Measurements from ENCODE around the gene LTBP1.

Gene LTBP1

DNA sequence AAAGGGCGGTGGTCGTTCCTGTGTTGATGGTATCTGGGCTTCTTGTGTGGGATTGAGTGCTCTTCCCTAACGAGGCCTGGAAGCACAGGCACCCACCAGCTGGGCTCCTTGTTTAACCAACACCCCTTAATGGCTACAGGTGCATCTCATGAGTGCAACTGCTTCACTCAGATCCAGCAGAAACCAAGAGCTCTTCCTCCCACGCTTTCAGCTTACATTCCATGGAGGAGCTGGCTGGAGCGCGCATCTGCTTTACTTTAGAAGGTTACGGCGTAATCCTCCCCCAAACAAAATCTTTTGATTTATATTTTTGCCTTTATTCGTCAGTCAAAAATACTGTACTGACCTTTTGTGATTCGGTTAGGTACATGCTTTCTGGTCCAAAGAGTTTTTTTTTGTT is 174.7 kb downstream of the LTBP1 start:
- no peak for DNase-seq

DNA sequence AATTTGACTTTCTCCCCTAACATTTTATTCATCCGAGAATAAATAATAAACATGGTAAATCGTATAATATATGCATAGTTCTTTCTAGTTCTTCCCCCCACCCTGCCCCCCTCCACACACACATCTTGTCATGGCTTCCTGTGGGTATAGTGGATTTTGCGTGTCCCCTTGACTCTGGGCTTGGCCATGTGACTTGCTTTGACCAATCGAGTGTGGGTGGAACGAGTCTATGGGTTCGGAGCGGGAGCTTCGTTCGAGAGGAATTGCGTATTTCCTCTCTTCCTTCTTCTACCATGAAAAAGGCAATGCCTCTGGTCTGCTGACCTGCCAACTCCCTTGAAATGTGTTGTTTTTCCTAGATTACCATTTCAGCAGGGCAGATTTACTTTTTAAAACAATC is 175.2 kb downstream of the LTBP1 start:
- DNase-seq, result no peak

DNA sequence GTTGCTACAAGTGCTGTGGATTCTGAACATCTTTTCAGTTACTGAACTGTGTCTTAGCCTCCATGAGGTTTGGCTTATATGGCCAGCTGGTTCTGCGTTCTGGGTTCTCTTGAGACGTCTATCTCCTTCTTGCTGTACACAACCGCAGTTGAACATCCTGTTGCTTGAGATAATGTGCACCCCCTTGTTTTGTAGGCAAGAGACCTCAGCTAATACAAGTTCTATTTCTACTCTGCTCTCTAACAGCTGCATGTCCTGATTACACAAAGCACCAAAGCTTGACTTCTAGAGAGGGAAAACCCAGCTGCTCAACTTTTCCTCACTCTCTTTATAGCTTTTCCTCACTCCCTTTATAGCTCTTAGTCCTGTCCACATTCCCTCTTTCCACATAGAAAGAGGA is 176.0 kb downstream of the LTBP1 start:
- DNase-seq, result no peak

DNA sequence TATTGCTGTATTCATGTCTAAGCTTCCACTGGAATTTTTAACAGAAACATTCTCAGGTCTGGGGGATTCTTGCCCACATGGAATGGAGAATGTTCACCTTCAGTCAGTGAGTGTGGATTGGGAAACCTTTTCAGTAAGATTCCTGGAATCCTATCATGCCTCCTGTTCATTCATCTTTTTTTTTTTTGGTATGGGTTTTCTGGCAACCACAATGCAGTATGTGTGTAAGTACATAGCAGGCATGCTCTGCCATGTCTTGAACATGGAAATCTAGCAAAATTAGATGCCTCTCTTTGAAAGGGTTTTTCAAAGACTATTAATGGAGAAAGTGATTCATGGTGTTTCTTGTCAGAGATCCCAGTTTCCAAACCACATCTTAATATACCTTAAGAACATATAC is 176.5 kb downstream of the LTBP1 start:
- peak; percentile 64 for DNase-seq

DNA sequence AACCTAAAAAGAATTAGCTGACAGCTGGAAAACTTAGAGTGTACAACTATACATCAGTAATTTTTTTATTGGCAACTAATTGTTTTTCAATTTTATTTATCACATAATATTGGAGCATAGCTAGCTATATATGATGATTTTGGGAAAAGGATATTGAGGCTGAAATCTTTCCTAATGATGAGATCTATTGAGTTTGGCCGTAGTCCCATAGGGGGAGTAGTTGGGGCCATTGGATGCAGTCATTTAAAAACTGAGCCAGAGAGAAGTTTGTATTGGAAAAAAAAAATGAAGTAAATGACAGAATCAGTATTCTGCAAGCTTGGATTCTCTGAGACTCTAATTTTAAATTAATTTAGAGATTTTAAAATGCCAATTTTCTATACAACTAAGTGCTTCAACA is 179.8 kb downstream of the LTBP1 start:
- no peak for DNase-seq

DNA sequence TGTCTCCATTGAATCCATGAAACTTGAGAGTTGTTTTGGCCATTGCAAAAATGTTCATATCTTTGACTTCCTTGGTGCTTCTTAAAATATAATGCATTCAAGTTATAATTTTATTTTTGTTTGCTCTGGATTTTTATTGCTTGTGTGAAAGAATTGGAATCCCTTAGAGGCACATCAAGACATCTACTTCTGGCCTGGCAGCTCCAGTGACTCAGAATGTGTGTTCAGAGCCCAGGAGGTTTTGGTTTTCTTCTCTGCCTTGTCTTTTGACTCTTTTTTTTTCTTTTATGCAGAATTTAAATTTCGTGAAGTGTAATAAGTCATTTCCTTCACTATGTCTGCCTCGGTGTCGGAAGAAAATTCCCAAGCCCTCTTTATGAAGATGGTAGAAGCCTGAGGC is 180.2 kb downstream of the LTBP1 start:
- peak; percentile 75 for DNase-seq

DNA sequence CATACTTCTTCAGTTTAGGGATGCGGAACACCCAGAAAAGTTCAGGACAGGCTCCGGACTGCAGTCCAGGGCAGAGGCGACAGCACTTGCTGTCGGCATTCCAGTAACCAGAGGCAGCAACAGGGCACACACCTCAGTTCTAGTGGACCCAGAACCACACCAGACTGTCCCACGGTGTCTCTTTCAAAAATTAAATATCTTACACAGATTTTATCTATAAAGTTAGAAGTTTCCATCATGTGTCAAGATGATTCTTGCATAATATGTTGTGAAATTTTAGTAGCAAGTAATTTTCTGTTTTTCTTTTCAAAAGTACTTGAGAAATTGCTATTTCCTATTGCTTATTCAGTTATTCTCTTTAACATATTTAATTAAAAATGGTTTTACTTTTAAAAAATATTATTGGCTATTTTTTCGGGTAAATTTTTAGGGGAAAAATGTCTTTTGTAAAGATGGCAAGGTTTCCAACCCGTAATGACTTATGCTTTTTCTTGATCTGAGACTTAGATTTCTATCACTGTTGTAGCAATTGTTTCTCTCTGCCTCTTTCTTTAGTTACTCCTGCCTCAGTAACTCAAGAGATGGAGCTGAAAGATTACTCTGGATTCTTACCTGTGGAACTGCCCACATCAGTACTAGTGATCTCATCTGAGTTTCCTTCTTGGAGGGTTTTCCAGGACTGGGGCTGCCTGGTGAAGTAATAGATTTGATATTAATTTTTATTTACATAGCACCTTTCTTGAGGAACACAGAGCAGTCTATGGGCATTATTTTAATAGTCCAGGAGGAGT is 182.7 kb downstream of the LTBP1 start:
- no peak for DNase-seq

DNA sequence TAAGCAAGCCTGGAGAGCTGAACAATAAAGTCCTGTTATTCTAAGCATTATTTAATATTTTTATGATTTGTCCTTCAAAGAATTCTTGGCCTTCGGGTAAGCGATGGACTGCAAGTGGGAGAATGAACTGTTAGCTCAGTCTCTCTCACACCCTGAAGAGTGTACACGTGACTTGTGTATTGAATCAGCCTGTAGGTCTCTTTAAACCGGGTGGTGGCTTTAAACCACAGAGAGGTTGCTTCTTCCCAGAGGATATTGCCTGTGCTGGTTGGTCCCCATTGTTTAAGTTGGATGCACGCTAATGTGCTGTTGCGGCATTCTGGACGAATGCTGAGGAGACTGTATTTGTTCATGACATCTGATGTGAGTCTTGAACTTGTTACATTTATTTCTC is 183.3 kb downstream of the LTBP1 start:
- DNase-seq, result no peak

DNA sequence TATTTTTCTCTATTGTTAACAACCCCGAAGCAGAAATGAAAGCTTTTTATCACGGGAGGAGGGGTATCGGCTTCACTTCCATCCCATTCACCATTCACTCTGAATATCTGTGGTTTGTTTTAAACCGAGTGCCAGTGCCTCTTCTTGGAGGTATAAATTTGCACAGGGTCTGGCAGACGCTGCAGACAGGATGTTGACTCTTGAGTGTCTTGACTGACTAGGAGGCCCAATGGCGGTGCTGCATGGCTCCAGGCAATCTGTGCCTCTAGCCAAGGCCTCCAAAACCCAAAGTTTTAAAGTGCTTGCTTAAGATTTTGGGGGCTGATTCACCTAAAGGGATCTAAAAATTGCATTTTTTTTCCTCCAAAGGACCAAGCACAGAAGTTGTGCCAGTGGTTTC is 183.8 kb downstream of the LTBP1 start:
- DNase-seq, result no peak

DNA sequence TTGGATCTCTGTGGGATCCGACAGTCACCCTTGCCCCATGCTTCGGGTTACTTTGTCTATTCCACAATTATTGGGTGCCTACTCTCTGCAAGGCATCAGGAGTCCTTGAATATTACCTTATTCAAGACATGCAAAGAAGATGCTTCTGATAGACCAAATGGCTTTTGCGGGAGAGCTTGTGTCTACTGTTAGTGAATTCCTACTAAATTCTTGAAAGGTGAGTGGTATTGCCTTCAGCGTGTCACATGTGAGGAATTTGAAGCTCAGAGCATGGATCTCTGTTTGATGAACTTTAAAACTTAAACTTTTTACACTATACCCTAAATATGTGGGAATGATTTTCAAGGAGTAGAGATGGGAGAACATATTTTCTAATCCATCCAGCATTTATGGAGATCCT is 184.4 kb downstream of the LTBP1 start:
- peak; percentile 78 for DNase-seq

DNA sequence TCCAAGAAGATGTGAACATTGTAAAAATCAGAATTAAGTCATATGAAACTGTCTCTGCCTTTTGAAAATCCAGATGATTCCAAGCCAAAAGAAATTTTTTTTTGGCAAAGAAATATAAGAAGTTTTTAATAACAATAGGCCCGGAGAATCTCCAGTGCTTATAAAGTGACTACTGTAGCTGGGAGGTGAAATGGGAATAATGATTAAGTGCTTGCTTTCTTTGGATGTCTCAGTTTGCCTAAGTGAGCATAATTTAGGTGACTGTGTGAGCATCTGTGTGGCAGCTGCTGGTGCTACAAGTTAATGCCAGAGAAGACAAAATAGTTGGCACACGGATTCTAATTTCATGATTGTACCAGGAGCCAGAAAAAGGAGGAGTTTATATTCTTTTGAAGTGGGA is 185.0 kb downstream of the LTBP1 start:
- DNase-seq, result no peak

DNA sequence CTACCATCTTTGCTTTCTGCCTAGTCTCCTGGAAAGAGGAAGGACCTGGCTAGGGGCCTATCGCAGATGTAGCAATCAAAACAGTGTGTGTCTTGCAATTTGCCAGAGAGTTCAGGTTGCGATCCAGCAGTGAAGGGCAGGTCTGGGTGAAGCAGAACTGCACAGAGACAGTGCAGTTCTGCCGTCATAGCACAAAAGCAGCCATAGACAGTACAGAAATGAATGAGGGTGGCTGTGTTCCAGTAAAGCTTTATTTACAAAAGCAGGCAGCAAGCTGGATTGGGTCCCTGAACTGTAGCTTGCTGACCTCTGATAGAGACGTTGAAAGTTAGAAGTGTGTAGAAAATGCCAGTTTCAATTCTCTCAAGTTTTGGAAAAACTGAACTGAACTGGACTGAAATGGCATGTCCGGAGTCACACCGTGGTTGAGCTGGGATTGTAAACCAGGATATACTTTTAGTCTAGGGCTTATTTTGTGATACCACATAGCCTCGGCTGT is 186.8 kb downstream of the LTBP1 start:
- no peak for DNase-seq

DNA sequence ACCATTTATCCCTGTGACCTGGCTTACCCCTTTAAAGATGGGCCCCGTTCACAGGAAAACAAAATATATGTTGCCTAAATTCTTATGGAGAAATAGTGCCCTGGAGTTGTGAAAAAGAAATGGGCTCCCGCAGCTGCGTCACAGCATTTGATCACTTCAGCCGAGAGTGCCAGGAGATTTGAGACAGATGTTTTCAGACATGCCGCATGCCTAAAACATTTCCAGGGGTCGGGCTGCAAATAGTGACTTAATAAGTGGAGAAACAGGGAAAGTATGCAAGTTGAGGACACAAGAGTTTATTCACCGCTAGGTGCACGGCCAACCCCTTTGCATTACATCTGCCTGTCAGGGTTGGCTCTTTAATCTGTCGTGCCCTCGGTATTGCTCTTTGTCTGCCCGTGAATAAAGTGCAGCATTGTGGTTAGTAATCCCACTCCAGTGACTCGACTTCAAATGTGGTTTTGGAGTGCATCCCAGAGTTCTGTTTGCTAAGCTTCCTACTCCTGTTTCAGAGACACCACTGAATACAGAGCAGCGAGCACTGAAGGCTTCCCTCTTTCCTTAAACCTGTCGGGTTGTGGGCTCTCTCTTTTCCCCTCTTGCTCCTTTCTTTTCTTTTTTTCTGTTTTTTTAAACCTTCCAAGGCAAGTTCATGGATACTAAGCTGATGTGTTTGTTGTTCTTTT is 187.5 kb downstream of the LTBP1 start:
- peak; percentile 99 for DNase-seq

DNA sequence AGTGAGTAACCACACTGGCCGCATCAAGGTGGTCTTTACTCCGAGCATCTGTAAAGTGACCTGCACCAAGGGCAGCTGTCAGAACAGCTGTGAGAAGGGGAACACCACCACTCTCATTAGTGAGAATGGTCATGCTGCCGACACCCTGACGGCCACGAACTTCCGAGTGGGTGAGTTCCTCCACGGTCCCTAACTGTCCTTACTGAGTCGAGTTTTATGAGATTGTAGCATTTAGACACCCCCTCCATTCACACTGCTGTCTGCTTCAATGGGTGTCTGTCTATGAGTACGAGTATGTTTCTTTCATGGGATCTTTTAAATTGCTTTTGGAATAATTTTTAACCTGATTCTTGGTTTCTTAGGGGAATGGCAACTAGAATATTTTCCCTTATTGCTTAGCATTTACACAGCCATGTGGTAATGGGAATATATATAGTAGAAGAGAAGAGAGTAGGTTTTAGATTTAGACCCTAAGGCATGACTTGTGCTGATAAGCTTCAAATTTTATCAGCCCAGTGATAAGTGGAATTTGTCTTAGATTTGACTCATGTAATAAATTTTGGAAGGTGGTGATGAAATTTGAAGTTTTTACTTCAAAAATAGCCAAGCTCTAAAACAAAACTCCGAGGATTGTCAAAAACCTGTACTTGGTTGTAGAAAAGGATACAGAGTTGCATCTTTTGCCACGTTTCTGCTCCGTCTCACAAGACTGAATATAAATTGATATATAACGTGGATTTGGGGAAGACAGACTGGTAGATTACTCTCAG is 188.2 kb downstream of the LTBP1 start:
- DNase-seq, result no peak

DNA sequence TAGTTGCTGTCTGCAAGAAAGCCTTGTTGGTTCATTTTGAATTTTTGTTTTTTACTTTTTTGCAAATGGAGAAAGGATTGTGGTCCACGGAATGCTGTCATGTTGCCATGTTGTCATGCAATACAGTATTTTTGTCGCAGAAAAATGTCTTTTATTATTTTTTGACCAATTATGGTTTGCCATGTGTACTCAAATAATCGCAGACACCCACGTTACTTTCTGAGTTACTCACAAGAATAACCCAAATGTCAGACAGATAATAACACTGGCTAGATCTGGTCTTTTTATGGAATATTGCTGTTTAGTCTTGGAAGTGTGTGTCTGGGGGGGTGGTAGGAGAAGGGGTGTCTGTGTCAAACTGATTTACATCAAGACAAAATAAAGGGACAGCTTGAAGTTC is 188.9 kb downstream of the LTBP1 start:
- DNase-seq, result no peak

DNA sequence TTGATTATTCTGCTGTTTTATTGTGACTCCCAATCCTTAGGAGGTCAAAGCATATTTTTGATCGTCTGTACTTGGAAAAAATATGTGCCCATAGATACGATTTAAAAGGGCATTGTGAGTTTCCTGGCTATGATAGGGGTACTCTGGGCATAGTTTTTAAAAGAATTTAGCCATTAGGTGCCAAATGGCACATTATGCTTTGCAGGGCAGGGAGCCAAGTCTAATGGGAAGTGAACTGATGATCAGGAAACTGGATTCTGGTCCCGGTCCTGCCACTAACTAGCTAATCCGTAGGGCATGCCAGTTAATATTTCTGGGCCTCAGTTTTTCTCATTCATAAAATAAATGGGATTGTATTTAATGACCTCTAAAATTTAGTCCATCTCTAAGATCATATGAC is 189.3 kb downstream of the LTBP1 start:
- no peak for DNase-seq

DNA sequence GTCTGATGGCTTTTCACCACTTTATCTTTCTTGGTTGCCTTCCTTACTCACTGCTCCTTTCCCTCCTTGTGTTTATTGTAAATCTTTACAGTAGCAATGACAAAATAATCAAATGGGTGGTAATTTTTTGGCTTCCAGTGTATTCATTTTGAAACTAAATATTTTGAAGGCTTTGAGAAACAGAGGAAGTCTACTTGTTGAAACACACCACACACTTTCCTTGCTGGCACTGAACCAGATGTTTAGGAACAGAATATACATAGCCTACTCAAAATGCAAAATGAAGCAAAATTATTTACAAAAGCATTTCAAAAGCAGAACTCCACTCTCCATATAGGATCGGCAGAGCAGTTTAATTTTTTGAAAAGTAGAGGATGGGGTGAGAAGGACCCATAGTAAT is 189.8 kb downstream of the LTBP1 start:
- no peak for DNase-seq

DNA sequence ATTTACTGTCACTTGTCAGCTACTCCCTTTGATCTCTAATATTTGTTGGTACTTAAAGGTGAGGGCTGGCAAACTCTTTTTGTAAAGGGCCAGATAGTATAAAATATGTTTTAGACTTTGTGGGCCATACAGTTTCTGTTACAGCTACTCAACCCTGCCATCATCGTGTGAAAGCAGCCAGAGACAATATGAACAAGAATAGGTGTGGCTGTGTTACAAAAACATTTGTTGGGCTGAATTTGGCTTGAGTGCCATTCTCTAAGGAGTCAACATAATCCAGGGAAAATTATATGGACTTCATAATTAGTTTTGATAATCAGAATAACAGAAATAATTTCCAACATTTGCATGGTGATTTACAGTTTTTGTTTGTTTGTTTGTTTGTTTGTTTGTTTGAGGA is 190.6 kb downstream of the LTBP1 start:
- DNase-seq, result no peak

DNA sequence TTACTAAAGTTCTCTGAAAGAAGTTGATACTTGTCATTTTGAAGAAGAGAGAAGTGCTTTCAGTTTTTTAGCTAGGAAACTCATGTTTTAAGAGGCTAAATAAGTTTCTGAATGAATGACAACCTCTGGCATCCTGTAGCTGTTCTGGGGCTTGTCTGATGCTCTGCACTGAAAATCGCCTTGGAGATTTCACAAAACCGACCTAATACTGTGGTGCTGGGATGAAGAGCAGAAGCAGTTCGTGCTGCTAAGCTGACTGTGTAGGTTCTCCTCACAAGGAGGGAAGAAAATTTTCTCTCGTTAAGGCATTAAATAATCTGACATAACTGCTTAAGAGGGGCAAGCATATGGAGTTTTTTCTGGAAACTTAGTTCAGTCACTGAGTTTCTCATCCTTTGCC is 193.2 kb downstream of the LTBP1 start:
- no peak for DNase-seq

DNA sequence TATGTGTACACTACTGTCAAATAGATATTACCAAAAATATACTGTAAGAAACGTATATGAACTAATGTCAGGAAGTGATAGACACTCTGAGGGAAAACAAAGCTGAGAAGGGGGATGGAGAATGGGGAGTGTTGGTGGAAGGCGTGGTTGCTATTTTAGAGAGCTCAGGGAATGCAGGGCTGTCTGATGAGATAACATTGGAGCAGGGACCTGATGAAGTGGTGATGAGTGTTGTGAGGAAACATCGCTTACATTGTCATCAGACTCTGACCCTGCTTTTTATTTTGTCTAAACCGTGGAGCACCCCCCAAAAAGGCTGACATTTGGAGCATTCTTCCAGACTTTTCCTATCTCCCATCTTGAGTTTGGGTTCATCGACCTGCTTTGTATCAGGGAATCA is 194.7 kb downstream of the LTBP1 start:
- DNase-seq, result no peak

DNA sequence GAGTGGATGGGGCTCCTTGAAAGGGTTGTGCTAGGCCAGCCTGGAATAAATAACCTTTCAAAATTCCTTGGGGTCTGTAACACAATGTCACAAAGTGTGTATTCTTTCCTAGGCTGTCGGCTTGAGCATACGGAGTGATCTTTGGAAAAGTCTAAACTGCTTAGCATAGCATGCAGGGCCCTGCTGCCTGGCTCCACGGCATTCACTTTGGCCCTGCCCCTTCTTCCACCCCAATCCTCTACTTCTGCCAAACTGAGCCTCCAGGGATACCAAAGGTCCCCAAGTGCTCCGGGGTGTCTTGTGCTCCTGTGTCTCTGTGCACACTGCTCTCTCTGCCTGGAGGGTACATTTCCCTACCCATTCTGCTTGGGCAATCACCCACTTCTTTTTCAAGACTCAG is 196.1 kb downstream of the LTBP1 start:
- DNase-seq, result no peak

DNA sequence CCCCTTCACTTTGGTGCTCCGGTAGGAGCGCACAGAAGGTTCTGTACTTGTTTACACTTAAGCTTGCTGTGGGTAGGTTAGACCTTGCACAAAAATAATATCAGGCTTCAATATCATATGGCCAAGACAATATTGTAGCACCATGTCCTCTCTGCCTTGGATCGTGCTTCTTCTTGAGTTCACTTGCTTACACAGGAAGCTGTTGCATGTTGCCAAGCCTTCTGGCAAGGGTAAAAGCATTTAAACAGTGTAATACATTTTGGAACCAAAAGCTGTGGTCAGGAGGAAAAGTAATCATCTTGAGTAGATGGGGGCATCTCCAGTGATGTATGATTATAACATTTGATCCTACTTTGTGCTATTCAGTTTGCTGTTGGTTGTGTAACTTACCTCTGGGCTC is 197.5 kb downstream of the LTBP1 start:
- no peak for DNase-seq

DNA sequence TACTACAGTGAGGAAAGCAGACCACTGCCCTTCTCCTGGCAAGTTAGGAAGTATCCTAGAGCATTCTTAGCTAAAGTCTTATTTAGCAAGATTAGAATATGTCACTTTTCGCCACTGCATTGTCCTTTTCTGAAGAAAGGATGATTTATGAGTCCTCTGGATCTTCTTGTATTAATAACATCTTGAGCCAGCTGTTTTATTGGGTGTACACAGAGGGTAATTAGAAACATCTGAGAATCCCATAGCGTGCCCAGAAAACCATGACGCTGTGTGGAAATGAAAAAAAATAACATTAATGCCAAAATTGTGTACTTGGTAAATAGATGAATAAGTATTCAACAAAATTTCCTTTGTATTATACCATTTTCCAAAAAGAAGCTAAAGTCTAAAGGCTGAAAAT is 198.7 kb downstream of the LTBP1 start:
- peak; percentile 66 for DNase-seq

DNA sequence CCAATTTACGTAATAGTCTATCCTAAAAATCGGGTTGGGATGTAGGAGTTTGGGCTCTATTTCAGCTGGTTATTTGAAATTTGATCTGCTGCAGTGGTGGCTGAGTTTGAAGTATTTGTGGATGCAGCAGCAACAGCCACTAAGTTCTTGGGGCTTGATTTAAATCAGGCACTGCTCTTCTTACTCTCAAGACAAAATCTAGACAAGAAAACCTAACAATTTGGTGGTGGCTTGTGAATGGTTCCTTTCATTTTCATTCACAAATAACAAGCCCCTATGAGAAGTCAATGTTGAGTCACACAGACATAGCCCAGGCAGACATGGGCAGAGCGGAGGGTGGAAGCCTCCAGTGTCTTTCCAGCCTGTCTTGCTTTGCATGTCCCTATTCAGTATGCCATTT is 199.3 kb downstream of the LTBP1 start:
- peak; percentile 55 for DNase-seq

Data from fibroblast of skin of right biceps (primary cell).